Activated B cell treated with CpG ODN at 0.5 μM for 24 hours (primary cell): ENCODE measurements around the gene DCXR. TPM values are rescaled to one million over a fixed set of nuclear protein-coding genes. Genes with fewer than 3 reads are reported as not detected.

Experiments used
- ATAC-seq: fragments of 200-7000 bp; cut with Tn5 transposase; one replicate; pipeline ENCODE4 v1.10.0; 2021; ENCODE audit warnings: low read depth, mild to moderate bottlenecking, moderate library complexity
- CTCF ChIA-PET: fragments of 350-600 bp; sonication (Branson Sonifier 250); formaldehyde crosslinking; loops from one replicate; lab custom pipeline; 2021; ENCODE audit warnings: antibody characterized with exemption; lab: Charles Lee
- POLR2A ChIA-PET: fragments of 350-600 bp; sonication (Branson Sonifier 250); formaldehyde crosslinking; loops from one replicate; lab custom pipeline; 2021; ENCODE audit warnings: antibody characterized with exemption; lab: Charles Lee
- DNase-seq: peaks from one replicate; pipeline ENCODE4 v3.0.0; 2022
- H3K27ac Mint-ChIP-seq: one replicate; pipeline ENCODE4 v1.8.0; 2020; ENCODE audit warnings: mixed read lengths
- H3K27me3 Mint-ChIP-seq: one replicate; pipeline ENCODE4 v1.8.0; 2021; ENCODE audit warnings: mixed read lengths
- H3K36me3 Mint-ChIP-seq: one replicate; pipeline ENCODE4 v1.8.0; 2021; ENCODE audit warnings: low read depth, mixed read lengths
- H3K4me1 Mint-ChIP-seq: one replicate; pipeline ENCODE4 v1.8.0; 2021; ENCODE audit warnings: mixed read lengths
- H3K4me3 Mint-ChIP-seq: one replicate; pipeline ENCODE4 v1.8.0; 2020; ENCODE audit warnings: mild to moderate bottlenecking, mixed read lengths
- H3K9me3 Mint-ChIP-seq: one replicate; pipeline ENCODE4 v1.8.0; 2020; ENCODE audit warnings: mixed read lengths
- intact Hi-C: fragments of 100-400 bp; cut with micrococcal nuclease; formaldehyde crosslinking; loops from one replicate; pipeline ENCODE4 v1.15.1; 2024
- total RNA-seq: library from RNA; stranded (reverse); gene quantifications from 2 replicates; pipeline ENCODE4 v1.2.3, GENCODE V29; 2022
- TF ChIP-seq, protein P1 (sequence below): fragments of 200-600 bp; IDR thresholded peaks from one replicate; pipeline ENCODE4 v1.8.0; 2022; ENCODE audit warnings: antibody characterized with exemption, mild to moderate bottlenecking

The DCXR gene
- total RNA-seq, 1 donor from 2014 or later, result 84.3 TPM

- H3K27me3 Mint-ChIP-seq, result no peaks in the 10 kb centered on the region
- H3K4me3 Mint-ChIP-seq, result no peak overlapping the region
- CTCF ChIA-PET, result no interaction called here
- no peak overlapping the region for H3K27ac Mint-ChIP-seq
- intact Hi-C loops, result no loop called here
- H3K9me3 Mint-ChIP-seq, result no peaks in the 10 kb centered on the region
- ATAC-seq, result no peak
- no peaks in the 10 kb centered on the region for H3K36me3 Mint-ChIP-seq
- DNase-seq, result no peak
- H3K4me1 Mint-ChIP-seq, result no peaks in the 10 kb centered on the region
- TF ChIP-seq, protein P1, sequence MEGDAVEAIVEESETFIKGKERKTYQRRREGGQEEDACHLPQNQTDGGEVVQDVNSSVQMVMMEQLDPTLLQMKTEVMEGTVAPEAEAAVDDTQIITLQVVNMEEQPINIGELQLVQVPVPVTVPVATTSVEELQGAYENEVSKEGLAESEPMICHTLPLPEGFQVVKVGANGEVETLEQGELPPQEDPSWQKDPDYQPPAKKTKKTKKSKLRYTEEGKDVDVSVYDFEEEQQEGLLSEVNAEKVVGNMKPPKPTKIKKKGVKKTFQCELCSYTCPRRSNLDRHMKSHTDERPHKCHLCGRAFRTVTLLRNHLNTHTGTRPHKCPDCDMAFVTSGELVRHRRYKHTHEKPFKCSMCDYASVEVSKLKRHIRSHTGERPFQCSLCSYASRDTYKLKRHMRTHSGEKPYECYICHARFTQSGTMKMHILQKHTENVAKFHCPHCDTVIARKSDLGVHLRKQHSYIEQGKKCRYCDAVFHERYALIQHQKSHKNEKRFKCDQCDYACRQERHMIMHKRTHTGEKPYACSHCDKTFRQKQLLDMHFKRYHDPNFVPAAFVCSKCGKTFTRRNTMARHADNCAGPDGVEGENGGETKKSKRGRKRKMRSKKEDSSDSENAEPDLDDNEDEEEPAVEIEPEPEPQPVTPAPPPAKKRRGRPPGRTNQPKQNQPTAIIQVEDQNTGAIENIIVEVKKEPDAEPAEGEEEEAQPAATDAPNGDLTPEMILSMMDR, result no peak
- POLR2A ChIA-PET, result no interaction called here
These were observed 29.8 kb downstream of the DCXR start for GRCh38 chr17:82007495-82008257.

- intact Hi-C loops, result no loop called here
- Mint-ChIP-seq H3K9me3 (no peaks in the 10 kb centered on the region), H3K4me3 (no peak overlapping the region), H3K27ac (no peak overlapping the region), H3K4me1 (no peaks in the 10 kb centered on the region), H3K27me3 (no peaks in the 10 kb centered on the region), H3K36me3 (no peaks in the 10 kb centered on the region)
- ChIA-PET CTCF (no interaction called here), POLR2A (no interaction called here)
- DNase-seq (no peak), ATAC-seq (no peak)
- TF ChIP-seq, protein P1, result no peak
These were observed 30.3 kb downstream of the DCXR start for GRCh38 chr17:82007228-82007494.

DNA sequence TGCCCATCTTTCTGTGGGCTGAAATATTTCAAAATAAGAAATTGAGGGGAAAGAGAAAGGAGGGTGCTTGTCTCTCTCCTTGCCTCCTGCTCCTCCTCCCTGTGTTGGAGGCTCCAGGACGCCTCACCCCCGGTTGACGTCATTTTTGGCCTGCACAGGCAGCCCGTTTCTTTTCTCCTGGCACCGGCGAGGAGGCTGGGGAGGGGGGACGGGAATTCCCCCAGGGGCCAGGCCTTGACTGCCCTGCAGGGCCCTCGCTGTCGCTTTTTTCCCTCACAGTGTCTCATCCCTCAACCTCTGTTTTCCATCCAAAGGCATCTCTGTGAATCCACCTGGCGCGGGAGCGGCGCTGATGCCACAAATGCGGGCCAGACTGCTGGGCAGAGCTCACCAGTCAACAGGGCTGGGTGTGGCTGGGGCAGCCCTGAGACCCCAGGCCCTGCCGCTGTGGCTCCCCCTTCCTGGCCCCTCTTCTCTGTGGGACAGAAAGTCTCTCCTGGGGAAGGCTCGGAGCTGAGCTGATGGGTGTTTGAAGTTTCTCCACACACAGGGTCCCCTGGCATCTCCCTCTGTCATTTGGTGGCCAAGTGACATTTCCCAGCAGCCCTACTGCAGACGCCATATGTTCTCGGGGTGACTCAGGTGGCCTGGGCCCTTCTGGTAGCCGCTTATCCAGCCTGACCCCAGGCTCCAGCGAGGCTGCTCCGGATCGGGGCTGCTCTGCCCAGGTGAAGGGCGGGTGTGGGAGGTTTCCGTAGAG is 30.8 kb downstream of the DCXR start:
- H3K4me3 Mint-ChIP-seq, result no peak overlapping the region
- H3K9me3 Mint-ChIP-seq, result no peaks in the 10 kb centered on the region
- no peaks in the 10 kb centered on the region for H3K4me1 Mint-ChIP-seq
- no peaks in the 10 kb centered on the region for H3K27me3 Mint-ChIP-seq
- TF ChIP-seq, protein P1, result no peak
- POLR2A ChIA-PET, result interaction anchor here (0.6 kb wide), 1 partner anchor 276 kb away, joined by 3 read pairs; no protein-coding TSS in a partner anchor
- no peak overlapping the region for H3K27ac Mint-ChIP-seq
- H3K36me3 Mint-ChIP-seq, result no peaks in the 10 kb centered on the region
- ATAC-seq (no peak), DNase-seq (no peak)
- intact Hi-C loops, result no loop called here
- CTCF ChIA-PET, result no interaction called here

GRCh38 chr17:82005701-82006348 is 31.7 kb downstream of the DCXR start:
- ATAC-seq (no peak), DNase-seq (no peak)
- no peaks in the 10 kb centered on the region for H3K36me3 Mint-ChIP-seq
- CTCF ChIA-PET, result no interaction called here
- no peaks in the 10 kb centered on the region for H3K9me3 Mint-ChIP-seq
- POLR2A ChIA-PET, result no interaction called here
- intact Hi-C loops, result no loop called here
- H3K27me3 Mint-ChIP-seq, result no peaks in the 10 kb centered on the region
- TF ChIP-seq, protein P1, result no peak
- H3K4me1 Mint-ChIP-seq, result no peaks in the 10 kb centered on the region
- H3K4me3 Mint-ChIP-seq, result no peak overlapping the region
- no peak overlapping the region for H3K27ac Mint-ChIP-seq
